Measurements from ENCODE around the gene PSTPIP1.

DNA sequence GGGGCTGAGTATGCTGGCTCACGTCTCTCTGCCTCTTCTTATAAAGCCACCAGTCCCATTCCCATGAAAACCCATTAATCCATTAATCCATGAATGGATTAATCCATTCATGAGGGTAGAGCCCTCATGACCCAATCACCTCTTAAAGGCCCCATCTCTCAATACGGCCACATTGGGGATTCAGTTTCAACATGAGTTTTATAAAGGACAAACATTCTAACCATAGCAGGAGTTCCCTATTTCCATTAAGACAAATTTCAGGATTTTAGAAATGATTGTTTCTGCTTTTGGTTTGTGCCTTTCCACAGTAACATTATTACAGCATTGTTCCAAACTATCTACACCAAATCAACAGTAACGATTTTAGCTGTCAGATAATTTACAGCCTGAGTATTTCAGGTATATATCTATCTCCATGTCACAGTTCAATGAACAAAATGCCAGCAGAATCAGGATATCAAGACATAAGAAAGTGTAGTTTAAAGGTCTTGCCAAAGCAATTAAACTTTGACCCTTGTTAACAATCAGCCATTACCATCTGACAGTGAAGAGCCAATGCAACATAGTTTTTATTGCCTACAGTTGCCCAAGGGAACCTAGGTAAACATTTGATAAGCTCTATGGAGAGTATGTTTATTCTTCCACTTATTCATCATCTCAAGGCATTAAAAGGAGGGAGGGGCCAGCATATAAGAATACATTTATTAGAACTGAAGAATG lies 72.2 kb downstream of the PSTPIP1 start:
- TF ChIP-seq CTCF (IDR thresholded peaks at IDR 0.05; ENCODE audit: insufficient read depth, low read depth, low read length) (no peak), EZH2 (IDR thresholded peaks at IDR 0.05; ENCODE audit: insufficient read depth, low read length) (no peak)
